ENCODE results near the gene CADPS. TPM values are rescaled to one million over a fixed set of nuclear protein-coding genes. Genes with fewer than 3 reads are reported as not detected.
A peak's percentile ranks its signal among the peaks of the same experiment; 100 is the strongest.

CADPS gene
- polyA plus RNA-seq, 1 donor (not counting 4 experiments of a cell fraction or from before 2014, with no cell fraction given), result not detected

GRCh38 chr3:62558549-62559112, 316.6 kb downstream of the CADPS start:
- Histone ChIP-seq H3K4me3 (ENCODE audit: control insufficient read depth in 2 of 3, extremely low read depth in 1 of 3, insufficient read depth in 2 of 3, low read depth in 1 of 3, low read length in 3 of 3) (no peak overlapping the region), H3K9me3 (ENCODE audit: control insufficient read depth, low read depth, low read length) (no peaks in the 10 kb centered on the region), H3K9ac (ENCODE audit: control insufficient read depth, extremely low read depth, insufficient read depth, low read length) (no peak overlapping the region), H3K36me3 (ENCODE audit: control insufficient read depth in 2 of 2, extremely low read depth in 1 of 2, insufficient read depth in 2 of 2, low read length in 2 of 2) (no peaks in the 10 kb centered on the region), H3K27me3 (ENCODE audit: control insufficient read depth, extremely low read depth, insufficient read depth, low read length) (no peaks in the 10 kb centered on the region), H3K4me1 (ENCODE audit: control insufficient read depth, extremely low read depth, insufficient read depth, low read length) (peaks cover 11% of the 10 kb centered on the region), H3K9me1 (ENCODE audit: control insufficient read depth, extremely low read depth, insufficient read depth, low read length) (no peaks in the 10 kb centered on the region), H2AFZ (ENCODE audit: control insufficient read depth, low read length) (no peak overlapping the region), H3K27ac (ENCODE audit: control insufficient read depth, insufficient read depth, low read length) (no peak overlapping the region), H3K79me2 (ENCODE audit: control insufficient read depth, insufficient read depth, low read length) (no peaks in the 10 kb centered on the region), H3K4me2 (ENCODE audit: control insufficient read depth, extremely low read depth, insufficient read depth, low read depth, low read length) (no peak overlapping the region), H4K20me1 (ENCODE audit: control insufficient read depth, extremely low read depth, insufficient read depth, low read length) (no peaks in the 10 kb centered on the region)
- TF ChIP-seq CTCF (optimal IDR thresholded peaks at IDR 0.05 in 1 of 3, IDR thresholded peaks at IDR 0.05 in 1 of 3, conservative IDR thresholded peaks at IDR 0.05 in 1 of 3; ENCODE audit: extremely low read depth in 1 of 3, insufficient read depth in 2 of 3, low read length in 3 of 3) (peak; percentile 53 to 74 (median 69)), EZH2 (IDR thresholded peaks at IDR 0.05; ENCODE audit: low read length) (no peak)
- dilution Hi-C loops (cut with MboI; ENCODE audit: extremely low pct_ligation_motif_present, low sequenced_read_pairs), result no loop called here
- FAIRE-seq, result no peak
- DNase-seq (ENCODE audit: low read depth, low spot score), result no peak

GRCh38 chr3:62557983-62558382, 317.2 kb downstream of the CADPS start:
- Histone ChIP-seq H3K9ac (ENCODE audit: control insufficient read depth, extremely low read depth, insufficient read depth, low read length) (no peak overlapping the region), H3K27me3 (ENCODE audit: control insufficient read depth, extremely low read depth, insufficient read depth, low read length) (no peaks in the 10 kb centered on the region), H2AFZ (ENCODE audit: control insufficient read depth, low read length) (no peak overlapping the region), H3K4me1 (ENCODE audit: control insufficient read depth, extremely low read depth, insufficient read depth, low read length) (peaks cover 11% of the 10 kb centered on the region), H3K27ac (ENCODE audit: control insufficient read depth, insufficient read depth, low read length) (no peak overlapping the region), H3K9me3 (ENCODE audit: control insufficient read depth, low read depth, low read length) (no peaks in the 10 kb centered on the region), H3K4me2 (ENCODE audit: control insufficient read depth, extremely low read depth, insufficient read depth, low read depth, low read length) (no peak overlapping the region), H3K9me1 (ENCODE audit: control insufficient read depth, extremely low read depth, insufficient read depth, low read length) (no peaks in the 10 kb centered on the region), H3K36me3 (ENCODE audit: control insufficient read depth in 2 of 2, extremely low read depth in 1 of 2, insufficient read depth in 2 of 2, low read length in 2 of 2) (no peaks in the 10 kb centered on the region), H3K4me3 (ENCODE audit: control insufficient read depth in 2 of 3, extremely low read depth in 1 of 3, insufficient read depth in 2 of 3, low read depth in 1 of 3, low read length in 3 of 3) (no peak overlapping the region), H4K20me1 (ENCODE audit: control insufficient read depth, extremely low read depth, insufficient read depth, low read length) (no peaks in the 10 kb centered on the region), H3K79me2 (ENCODE audit: control insufficient read depth, insufficient read depth, low read length) (no peaks in the 10 kb centered on the region)
- FAIRE-seq (no peak), DNase-seq (ENCODE audit: low read depth, low spot score) (no peak)
- TF ChIP-seq CTCF (optimal IDR thresholded peaks at IDR 0.05 in 1 of 3, IDR thresholded peaks at IDR 0.05 in 1 of 3, conservative IDR thresholded peaks at IDR 0.05 in 1 of 3; ENCODE audit: extremely low read depth in 1 of 3, insufficient read depth in 2 of 3, low read length in 3 of 3) (no peak), EZH2 (IDR thresholded peaks at IDR 0.05; ENCODE audit: low read length) (no peak)
- dilution Hi-C loops (cut with MboI; ENCODE audit: extremely low pct_ligation_motif_present, low sequenced_read_pairs), result no loop called here
